IPS-18c (cell line): ENCODE results near the gene DCAF7.

Experiments
- H3K4me3 ChIP-seq: 2 replicates; pipeline ENCODE4 v1.7.0; 2013; ENCODE audit warnings: low read depth, mild to moderate bottlenecking, low read length, moderate library complexity; ENCODE audit not compliant: insufficient read depth
- H3K9me3 ChIP-seq: one replicate; pipeline ENCODE4 v1.6.1; 2013; ENCODE audit warnings: mild to moderate bottlenecking, low read length, moderate library complexity; ENCODE audit not compliant: control insufficient read depth, insufficient read depth

Gene DCAF7

GRCh38 chr17:63537991-63538692 is 12.1 kb upstream of the DCAF7 start:
- no peaks in the 10 kb centered on the region for H3K9me3 ChIP-seq
- peak overlapping the region; percentile 38 for H3K4me3 ChIP-seq

- no peaks in the 10 kb centered on the region for H3K9me3 ChIP-seq
- peak overlapping the region; percentile 38; the same call in 1 of the 2 replicates for H3K4me3 ChIP-seq
Observed at GRCh38 chr17:63538693-63539595, 11.3 kb upstream of the DCAF7 start.

- Histone ChIP-seq H3K4me3 (no peak overlapping the region), H3K9me3 (no peaks in the 10 kb centered on the region)
Observed at GRCh38 chr17:63540590-63540989, 9.7 kb upstream of the DCAF7 start.

- Histone ChIP-seq H3K9me3 (no peaks in the 10 kb centered on the region), H3K4me3 (no peak overlapping the region)
Observed at GRCh38 chr17:63542218-63542545, 8.1 kb upstream of the DCAF7 start.

GRCh38 chr17:63542942-63543821 is 7.1 kb upstream of the DCAF7 start:
- H3K9me3 ChIP-seq: no peaks in the 10 kb centered on the region
- no peak overlapping the region for H3K4me3 ChIP-seq

- Histone ChIP-seq H3K4me3 (no peak overlapping the region), H3K9me3 (no peaks in the 10 kb centered on the region)
Observed at GRCh38 chr17:63543822-63544420, 6.4 kb upstream of the DCAF7 start.

- Histone ChIP-seq H3K9me3 (no peaks in the 10 kb centered on the region), H3K4me3 (no peak overlapping the region)
Observed at GRCh38 chr17:63544467-63545301, 5.6 kb upstream of the DCAF7 start.

GRCh38 chr17:63546308-63547082 is 3.8 kb upstream of the DCAF7 start:
- no peak overlapping the region for H3K4me3 ChIP-seq
- no peaks in the 10 kb centered on the region for H3K9me3 ChIP-seq

- Histone ChIP-seq H3K9me3 (no peaks in the 10 kb centered on the region), H3K4me3 (no peak overlapping the region)
Observed at GRCh38 chr17:63547083-63547523, 3.2 kb upstream of the DCAF7 start.

GRCh38 chr17:63549289-63549945 is 860 bp upstream of the DCAF7 start:
- H3K4me3 ChIP-seq: peak overlapping the region; percentile 91

GRCh38 chr17:63550817-63551639 is 751 bp downstream of the DCAF7 start:
- Histone ChIP-seq H3K9me3 (no peaks in the 10 kb centered on the region), H3K4me3 (peak overlapping the region; percentile 98)

More at GRCh38 chr17:63549289-63549945, 860 bp upstream of the DCAF7 start:
- no peaks in the 10 kb centered on the region for H3K9me3 ChIP-seq

- no peaks in the 10 kb centered on the region for H3K9me3 ChIP-seq
- peak overlapping the region; percentile 98; the same call in 1 of the 2 replicates for H3K4me3 ChIP-seq
Observed at GRCh38 chr17:63552211-63552610, 1.9 kb downstream of the DCAF7 start.

- no peak overlapping the region for H3K4me3 ChIP-seq
- H3K9me3 ChIP-seq: no peaks in the 10 kb centered on the region
Observed at GRCh38 chr17:63555500-63556156, 5.4 kb downstream of the DCAF7 start.

- no peak overlapping the region for H3K4me3 ChIP-seq
Observed at GRCh38 chr17:63557416-63557815, 7.1 kb downstream of the DCAF7 start.

More at GRCh38 chr17:63557416-63557815, 7.1 kb downstream of the DCAF7 start:
- no peaks in the 10 kb centered on the region for H3K9me3 ChIP-seq
